Posterior cingulate gyrus (tissue), 11 donors: ENCODE results near the gene CATSPERZ.
A peak's percentile ranks its signal among the peaks of the same experiment; 100 is the strongest.

Experiments
- DNase-seq, 10 donors: peaks; one replicate each; pipeline versions ENCODE4 v3.0.0 to v3.0.0-alpha.2; 2020 to 2021; ENCODE audit warnings: mixed read lengths in 3 of 10
- intact Hi-C: fragments of 100-400 bp; cut with DNase I; formaldehyde crosslinking; loops from one replicate; pipeline ENCODE4 v1.15.1; 2023

CATSPERZ gene

DNA sequence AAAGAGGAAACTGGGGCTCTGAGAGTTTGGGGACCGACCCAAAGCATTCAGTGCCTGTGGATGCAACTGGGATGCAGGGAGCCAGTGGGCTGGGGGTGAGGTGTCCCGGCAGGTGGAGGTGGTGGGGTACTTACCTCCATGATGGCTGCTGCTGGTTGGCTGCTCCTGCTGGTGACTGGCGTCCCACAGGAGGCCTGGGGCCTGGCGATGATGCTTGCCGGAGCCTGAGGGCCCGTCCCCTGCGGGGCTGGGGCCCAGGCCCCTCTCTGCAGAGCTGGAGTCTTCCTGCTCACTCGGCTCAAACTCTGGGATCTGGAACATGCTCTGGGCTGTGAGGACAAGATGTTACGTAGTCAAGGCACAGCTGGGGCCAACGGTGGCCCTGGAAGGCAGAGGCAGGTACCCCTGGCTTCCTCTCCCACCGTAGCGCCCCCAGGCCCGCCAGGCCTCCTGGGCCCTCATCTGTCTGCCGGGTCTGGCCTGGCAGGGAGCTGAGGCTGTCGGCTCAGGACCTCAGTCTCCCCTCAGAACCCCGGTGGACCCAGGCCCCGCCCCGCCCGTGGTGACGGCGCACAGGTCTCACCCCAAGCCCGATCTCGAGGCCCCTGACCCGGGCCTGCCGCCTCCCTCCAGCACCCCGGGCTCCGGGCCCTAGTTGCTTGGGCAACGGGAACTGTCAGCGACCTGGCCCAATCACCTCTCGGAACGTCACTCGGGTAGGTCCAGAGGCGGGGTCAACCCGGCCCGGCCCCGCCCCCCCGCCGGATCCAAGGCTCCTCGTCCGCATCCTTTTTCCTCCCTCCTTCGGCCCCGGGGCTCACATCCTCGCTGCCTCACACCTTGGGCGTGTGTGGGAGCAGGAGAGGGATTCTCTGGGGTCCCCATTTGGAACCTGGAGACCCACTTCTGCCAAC, 15.9 kb upstream of the CATSPERZ start, which contains the start of gene BAD:
Gene BAD (minus strand): TSS at position 618 of the 914 bp plus-strand sequence. CDS start 297 bp downstream, at position 321.
- intact Hi-C loops: no loop called here
- peak; percentile 96 to 100 (median 98) for DNase-seq

DNA sequence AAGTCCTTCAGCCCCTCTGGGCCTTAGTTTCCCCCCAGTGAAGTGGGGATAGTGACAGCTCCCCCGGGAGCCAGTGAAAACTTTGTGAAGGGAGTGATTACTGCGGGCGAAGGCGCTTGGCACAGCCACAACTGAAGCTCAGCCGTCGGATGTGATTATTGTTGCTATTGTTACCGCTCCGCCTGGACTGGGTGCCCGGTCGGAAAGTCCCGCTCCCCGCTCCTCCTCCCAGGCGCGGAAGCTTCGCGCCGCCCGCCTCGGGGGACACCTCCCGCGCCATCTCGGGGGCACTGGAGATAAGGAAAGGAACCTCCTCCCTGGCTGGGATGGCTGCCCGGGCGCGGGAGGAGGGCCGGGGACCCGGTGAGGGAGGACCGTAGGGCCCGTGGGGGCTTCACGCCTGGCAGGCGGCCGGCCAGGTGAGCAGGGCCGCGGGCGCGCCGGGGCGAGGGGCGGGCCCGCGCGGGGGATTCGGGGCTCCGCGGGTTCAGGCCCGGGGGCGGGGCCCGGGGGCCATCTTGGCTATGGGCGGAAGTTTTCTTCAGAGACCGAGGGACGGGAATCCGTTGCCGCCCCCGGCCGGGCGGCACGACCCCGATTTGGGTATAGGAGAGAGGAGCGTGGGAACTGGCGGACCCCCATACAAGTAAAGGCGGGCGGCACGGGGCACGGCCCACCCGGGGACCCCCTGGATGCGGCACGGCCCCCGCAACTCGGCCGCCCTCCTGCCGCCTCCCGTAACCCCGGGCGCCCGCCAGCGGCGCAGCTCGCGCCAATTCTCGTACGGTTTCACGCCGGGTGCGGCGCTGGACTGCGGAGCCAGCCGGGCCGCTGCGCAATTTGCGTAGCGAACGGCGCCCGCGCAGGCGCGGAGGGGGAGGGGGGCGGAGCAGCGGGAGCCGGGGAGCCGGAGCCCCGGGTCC, 14.9 kb upstream of the CATSPERZ start, which contains the start of gene GPR137:
Gene GPR137 (plus strand): TSS at position 887 of the 923 bp plus-strand sequence. CDS start 677 bp downstream, outside the sequence.
- peak; percentile 81 to 98 (median 86) for DNase-seq
- intact Hi-C loops: loop anchor here (1.0 kb wide), 2 partner anchors 15 to 20 kb away; partner anchors contain the start of gene ESRRA

DNA sequence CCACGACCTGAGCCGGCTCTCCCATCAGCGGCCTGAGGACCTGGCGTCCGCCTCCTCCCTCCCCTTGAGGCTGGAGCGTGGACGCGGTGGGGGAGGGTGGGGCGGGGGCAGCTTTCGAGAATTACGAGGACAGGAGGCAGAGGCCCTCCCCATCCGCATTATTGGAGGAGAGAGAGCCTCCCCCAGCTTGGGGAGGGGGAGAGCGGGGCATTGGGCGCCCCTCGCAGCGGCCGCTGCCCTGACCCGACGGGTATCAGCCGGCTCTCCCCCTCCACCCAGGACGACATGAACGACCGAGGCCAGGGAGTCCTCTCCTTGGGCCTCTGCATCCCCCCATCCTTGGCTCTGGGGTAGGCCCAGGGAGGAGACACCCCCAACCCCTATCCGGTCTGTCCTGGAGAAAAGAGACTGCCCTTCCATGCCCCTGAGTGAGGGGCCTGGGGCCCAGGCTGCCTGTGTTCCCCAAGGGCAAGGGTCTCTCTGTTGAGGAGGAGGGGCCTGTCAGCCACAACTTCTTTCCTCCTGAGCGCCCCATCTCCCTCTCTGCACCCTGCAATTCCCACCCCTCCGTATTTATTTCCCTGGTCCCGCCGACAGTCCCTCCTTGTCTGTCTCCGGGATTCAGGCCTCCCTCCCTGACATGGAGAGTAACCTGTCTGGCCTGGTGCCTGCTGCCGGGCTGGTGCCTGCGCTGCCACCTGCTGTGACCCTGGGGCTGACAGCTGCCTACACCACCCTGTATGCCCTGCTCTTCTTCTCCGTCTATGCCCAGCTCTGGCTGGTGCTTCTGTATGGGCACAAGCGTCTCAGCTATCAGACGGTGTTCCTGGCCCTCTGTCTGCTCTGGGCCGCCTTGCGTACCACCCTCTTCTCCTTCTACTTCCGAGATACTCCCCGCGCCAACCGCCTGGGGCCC, 14.0 kb upstream of the CATSPERZ start:
- intact Hi-C loops: loop anchor here (1.0 kb wide), 2 partner anchors 16 to 19 kb away; partner anchors contain the start of gene ESRRA
- DNase-seq: peak in 1 of 10 donors; percentile 19

DNA sequence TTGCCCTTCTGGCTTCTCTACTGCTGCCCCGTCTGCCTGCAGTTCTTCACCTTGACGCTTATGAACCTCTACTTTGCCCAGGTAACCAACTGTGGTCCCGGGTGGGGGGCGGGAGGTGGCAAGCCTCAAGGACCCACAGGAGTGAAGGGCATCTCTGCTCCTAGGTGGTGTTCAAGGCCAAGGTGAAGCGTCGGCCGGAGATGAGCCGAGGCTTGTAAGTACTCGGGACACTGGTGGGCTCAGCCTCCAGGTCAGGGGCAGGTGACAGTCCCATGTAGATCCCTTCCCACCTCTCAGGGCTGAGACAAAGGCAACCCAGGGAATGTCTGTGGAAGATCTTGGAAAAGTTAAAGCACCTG, 13.4 kb upstream of the CATSPERZ start:
- no peak for DNase-seq
- intact Hi-C loops: no loop called here

DNA sequence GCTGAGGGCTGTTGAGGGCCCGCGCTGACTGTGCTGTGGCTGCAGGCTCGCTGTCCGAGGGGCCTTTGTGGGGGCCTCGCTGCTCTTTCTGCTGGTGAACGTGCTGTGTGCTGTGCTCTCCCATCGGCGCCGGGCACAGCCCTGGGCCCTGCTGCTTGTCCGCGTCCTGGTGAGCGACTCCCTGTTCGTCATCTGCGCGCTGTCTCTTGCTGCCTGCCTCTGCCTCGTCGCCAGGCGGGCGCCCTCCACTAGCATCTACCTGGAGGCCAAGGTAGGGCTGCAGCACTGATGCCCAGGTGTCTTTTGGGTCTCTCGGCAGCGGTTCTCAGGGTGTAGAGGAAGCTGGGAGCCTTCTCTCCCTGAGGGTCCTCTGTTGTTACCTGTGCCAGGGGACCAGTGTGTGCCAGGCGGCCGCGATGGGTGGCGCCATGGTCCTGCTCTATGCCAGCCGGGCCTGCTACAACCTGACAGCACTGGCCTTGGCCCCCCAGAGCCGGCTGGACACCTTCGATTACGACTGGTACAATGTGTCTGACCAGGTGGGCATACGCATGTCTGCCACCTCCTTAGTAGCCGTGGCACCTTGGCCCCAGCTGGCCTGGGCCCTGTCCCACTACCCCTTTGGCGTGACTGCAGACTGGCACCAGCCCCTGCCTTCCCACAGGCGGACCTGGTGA, 12.3 kb upstream of the CATSPERZ start:
- DNase-seq: no peak
- intact Hi-C loops: no loop called here

DNA sequence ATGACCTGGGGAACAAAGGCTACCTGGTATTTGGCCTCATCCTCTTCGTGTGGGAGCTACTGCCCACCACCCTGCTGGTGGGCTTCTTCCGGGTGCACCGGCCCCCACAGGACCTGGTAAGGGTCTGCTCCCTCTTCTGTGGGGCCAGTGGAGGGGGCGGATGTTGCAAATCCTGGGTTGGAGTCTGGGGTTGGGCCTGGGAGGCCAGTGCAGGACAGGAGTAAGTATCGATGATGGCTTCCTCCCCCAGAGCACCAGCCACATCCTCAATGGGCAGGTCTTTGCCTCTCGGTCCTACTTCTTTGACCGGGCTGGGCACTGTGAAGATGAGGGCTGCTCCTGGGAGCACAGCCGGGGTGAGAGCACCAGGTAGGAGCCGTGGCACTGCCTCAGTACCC, 11.8 kb upstream of the CATSPERZ start:
- DNase-seq: no peak
- intact Hi-C loops: no loop called here

DNA sequence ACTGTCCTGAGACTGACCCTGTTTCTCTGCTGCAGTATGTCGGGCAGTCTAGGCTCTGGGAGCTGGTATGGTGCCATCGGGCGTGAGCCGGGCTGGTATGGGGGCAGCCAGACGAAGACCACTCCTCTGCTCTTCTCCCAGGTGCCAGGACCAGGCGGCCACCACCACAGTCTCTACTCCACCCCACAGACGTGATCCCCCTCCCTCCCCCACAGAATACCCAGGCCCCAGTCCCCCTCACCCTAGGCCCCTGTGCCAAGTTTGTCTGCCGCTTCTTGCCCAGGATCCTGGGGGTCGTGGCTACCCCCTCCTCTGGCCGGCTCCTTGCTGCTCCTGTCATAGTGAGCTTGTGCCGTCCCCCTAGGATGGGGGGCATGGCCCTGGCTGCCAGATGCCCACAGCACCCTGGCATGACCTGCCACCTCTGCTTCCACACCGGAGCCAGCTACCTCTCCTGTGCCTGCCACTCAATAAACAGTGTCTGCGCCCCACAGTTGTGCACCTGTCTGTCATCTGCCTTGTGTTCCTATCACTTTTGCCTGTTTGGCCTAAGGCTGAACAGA, 11.1 kb upstream of the CATSPERZ start:
- no peak for DNase-seq
- intact Hi-C loops: no loop called here

DNA sequence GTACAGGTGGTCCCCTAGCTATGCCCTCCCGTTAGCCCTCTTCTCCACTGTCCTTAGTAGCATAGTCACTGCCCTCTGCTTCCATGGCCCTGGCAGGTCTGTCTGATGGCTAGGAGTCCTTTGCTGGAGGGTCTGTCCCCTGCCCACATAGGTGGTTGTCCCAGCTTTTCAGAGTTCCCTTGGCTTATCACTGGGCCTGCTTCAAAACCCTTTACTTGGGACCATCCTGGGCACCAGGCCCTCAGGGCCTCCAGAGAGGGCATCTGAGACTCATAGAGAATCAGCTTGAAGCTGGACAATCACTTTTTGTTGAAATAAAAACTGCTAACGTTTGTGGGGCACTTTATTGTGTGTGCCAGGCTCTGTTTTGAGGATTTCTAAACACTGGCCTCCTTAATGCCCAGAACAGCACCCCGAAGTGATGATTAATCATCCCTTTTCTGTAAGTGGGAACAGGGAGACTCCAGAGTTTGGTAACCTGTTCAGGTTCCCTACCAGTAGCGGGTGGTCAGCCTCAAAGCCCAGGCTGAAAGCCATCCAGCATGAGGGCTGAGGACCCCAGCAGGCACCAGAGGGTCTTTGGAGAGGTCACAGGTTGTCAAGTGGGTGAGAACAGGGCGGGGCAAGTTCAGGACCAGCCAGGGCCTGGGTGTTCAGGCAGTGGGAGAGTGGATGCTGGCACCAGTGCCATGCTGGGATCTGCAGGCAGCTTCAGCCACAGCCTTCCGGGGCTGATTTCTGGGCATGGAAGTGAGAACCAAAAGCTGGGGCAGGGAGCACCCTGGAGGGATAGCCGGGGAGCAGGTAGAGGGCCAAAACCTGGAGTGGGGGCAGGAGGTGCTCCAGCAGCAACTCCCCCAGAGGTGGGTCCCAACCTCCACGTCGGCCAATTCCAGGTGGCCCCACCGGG, 9.6 kb upstream of the CATSPERZ start:
- no peak for DNase-seq

DNA sequence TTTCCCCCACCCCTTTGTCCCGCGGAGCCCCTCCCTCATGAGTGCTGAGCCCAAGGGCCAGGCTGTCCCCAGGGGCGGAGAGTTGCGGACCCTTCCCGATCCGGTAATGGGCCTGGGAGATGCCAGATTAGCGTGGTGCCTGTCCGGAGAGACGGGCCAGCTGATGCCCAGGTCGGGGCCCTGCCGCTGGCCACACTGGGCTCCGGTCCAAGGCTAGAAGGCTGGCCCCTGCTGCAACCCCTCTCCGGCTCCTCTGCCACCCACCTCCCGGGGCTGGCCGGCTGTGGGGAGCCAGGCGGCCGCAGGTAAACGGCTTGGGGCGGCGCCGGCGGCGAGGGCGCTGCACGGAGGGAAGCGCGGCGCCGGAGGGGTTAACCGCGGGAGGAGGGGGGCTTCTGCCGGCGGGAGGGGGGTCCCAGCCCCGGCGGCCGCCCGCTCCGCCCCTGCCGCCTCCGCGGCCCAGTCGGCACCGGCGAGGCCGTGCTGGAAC, 8.9 kb upstream of the CATSPERZ start, which contains the start of gene KCNK4:
Gene KCNK4 (plus strand): TSS at position 41 of the 490 bp plus-strand sequence. CDS start 1,717 bp downstream, outside the sequence.
- no peak for DNase-seq
- intact Hi-C loops: no loop called here

More for the DNA sequence above, 9.6 kb upstream of the CATSPERZ start:
- intact Hi-C loops: no loop called here

DNA sequence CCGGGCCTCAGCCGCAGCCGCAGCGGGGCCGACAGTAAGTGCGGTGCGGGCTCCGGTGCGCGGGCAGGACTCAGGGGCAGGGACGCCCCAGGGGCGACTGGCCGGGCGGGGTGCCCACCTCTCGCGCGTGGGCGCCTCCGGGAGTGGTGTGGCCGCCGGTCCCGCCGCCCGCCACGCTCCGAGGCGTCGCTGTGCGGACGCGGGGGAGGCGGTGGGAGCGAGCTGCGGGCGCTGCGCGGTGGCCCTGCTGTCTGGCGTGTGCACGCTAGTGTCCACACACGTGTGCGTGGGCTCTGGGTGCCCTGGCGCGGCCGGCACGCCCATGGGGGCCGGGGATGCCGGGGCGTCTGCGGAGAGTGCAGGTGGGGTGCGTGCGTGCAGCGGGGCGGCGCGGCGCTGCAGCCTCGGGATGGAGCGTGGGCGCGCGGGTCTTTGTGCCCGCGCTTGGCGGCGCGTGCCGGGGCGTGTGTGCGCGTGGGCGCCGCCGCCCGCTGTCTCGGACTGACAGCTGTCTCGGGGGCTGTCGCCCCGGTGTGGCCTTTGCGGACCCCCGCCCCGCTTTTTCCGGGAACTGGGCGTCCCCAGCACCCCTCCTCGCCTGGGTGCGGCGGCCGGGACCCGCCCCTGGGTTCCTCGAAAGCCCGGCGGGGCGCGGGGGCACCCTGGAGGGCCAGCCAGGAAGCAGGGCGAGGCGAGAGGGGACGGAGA, 8.3 kb upstream of the CATSPERZ start:
- DNase-seq: peak in 1 of 10 donors; percentile 31
- intact Hi-C loops: no loop called here

DNA sequence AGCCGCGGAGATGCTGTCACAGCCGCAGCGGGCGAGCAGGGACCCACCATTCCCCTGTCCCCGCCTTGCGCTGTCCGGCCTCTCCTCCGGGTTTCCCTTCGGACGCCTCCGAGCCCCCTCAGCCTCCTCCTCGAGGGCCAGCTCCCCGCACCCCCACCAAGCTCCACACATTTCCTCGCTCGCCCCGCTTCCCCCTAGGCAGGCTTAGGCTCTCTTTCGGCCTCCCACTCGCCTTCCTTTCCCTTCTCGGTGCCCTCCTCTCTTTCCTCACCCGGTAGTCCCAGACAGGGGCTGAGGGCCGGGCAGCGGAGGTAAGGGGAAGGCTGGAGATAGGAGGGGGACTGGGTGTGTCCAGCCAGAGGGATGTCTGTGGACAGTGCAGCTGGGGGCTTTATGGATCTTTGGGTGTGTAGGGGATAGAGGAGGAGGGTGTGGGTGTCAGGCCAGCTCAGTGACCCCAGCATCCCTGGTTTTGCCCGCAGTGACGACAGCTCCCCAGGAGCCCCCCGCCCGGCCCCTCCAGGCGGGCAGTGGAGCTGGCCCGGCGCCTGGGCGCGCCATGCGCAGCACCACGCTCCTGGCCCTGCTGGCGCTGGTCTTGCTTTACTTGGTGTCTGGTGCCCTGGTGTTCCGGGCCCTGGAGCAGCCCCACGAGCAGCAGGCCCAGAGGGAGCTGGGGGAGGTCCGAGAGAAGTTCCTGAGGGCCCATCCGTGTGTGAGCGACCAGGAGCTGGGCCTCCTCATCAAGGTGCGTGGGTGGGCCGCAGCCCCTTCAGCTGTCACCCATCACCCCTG, 7.5 kb upstream of the CATSPERZ start:
- intact Hi-C loops: no loop called here
- DNase-seq: no peak

DNA sequence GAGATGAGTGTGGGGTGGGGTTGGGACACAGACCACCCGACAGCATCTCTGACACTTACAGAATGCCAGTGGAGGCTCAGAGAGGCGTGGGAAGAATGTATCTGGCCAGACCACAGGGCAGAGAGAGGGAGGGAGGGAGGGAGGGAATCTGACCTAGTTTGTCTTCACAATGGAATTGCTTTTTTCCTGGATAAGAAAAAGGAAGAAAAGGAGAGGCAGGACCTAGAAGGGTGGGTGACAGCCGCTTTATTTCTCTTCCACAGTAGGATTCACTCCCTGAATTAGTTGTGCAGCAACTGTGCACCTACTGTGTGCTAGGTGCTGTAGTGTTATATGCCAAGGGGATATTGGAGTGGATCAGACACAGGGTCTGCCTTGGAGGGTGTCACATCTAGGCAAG, 5.4 kb upstream of the CATSPERZ start:
- DNase-seq: no peak
- intact Hi-C loops: no loop called here

DNA sequence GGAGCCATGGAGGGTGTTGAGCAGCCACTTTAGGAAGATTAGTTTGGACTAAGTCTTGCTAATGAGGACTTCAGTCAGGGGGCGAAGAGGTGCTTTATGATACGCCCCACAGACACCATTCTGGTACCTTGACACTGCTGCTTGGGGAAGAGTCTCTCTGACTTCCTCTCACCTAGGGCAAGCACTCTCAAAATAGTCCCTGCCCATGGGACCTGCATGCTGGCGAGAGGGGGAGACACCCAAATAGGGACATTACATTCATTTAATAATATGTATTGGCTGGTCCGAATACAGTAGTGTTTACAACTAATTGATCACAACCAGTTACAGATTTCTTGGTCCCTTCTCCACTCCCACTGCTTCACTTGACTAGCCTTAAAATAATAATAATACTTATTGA, 4.4 kb upstream of the CATSPERZ start:
- intact Hi-C loops: no loop called here
- DNase-seq: no peak

DNA sequence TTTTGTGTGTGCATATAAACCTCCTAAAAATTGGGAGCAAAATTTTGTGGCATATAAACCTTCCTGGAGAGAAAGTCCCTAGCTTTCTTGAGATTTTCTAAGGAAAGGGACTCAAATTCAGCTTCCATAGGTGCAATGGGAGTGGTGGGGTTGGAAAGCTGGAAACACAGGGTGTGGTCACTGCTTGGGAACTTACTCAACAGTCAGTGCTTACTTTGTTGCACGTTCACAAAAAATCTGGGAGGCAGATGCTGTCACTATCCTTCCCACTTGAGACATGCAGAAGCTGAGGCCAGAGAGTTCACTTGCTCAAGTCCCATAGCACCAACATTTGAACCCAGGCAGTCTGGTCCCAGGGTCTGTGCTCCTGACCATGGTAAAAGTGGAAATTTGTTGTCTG, 3.9 kb upstream of the CATSPERZ start:
- intact Hi-C loops: no loop called here
- no peak for DNase-seq

DNA sequence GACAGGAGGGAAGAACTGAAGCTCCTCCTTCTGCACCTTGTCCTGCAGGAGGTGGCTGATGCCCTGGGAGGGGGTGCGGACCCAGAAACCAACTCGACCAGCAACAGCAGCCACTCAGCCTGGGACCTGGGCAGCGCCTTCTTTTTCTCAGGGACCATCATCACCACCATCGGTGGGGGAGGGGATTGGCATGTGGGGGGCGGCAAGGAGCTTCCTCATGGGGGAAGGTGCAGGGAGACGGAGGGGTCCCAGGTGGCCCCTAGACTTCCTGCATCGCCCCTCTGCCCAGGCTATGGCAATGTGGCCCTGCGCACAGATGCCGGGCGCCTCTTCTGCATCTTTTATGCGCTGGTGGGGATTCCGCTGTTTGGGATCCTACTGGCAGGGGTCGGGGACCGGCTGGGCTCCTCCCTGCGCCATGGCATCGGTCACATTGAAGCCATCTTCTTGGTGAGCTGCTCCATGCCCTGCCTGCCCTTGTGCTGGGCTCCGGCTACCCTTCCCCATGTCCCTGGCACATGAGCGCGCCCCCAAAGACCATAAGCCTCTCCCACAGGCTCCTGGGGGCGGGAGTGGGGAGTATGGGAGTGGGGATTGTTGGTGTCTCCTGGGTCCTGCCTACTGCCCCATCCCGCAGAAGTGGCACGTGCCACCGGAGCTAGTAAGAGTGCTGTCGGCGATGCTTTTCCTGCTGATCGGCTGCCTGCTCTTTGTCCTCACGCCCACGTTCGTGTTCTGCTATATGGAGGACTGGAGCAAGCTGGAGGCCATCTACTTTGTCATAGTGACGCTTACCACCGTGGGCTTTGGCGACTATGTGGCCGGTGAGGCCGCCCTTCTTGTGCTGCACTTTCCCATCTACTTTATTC, 3.1 kb upstream of the CATSPERZ start:
- intact Hi-C loops: no loop called here
- no peak for DNase-seq
